Dedifferentiated amniotic fluid mesenchymal stem cell (primary cell): ENCODE results near the gene CASP10.

Experiments
- DNase-seq: peaks from one replicate; pipeline ENCODE4 v3.0.0-alpha.2; 2016; ENCODE audit errors: extremely low spot score

Gene CASP10

DNA sequence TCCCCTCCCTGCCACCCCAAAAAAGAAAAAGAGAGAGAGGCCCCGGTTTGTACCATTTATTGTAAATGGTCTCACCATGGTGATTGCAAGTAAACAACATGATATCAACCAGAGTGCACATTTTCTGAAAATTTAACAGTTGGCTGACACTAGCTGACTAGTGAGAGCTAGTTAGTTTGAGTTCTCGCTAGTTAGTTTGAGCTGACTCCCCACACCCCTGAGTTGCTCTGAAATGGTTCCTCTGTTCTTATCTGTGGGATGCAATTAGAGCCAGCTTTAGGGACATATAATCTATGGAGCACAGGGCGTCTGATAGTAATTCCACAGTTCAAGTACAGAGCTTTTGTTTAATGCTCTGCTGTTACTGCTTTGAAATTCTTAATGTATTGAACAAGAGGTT lies 13.1 kb downstream of the CASP10 start:
- DNase-seq: no peak

DNA sequence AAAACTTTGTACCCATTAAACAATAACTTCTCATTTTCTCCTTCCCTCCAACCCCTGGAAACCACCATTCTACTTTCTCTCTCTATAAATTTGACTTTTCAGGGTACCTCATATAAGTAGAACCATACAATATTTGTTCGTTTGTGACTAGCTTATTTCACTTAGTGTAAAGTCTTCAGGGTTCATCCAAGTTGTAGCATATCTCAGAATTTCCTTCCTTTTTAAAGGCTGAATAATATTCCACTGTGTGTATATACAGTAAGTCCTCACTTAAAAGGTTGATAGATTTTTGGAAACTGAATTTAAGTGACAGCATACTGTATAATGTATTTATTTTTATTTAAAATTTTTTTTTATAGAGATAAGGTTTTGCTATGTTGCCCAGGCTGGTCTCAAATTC lies 13.9 kb downstream of the CASP10 start:
- DNase-seq: no peak

DNA sequence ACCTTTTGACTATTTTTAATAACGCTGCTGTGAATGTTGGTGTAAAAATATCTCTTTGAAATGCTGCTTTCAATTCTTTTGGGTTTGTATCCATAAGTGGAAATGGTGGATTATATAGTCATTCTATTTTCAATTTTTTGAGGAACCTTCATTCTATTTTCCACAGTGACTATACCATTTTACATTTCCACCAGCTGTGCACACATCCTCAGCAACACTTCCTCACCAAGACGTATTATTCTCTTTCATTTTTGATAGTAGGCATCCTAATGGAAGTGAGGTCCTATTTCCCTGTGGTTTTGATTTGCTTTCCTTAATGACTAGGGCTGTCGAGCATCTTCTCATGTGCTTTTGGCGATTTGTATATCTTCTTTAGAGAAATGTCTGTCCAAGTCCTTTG lies 14.8 kb downstream of the CASP10 start:
- no peak for DNase-seq

GRCh38 chr2:201199847-201200246 lies 16.9 kb downstream of the CASP10 start:
- DNase-seq: no peak

GRCh38 chr2:201200345-201200744 lies 17.4 kb downstream of the CASP10 start:
- DNase-seq: no peak

- no peak for DNase-seq
These were observed 18.4 kb downstream of the CASP10 start for GRCh38 chr2:201201371-201201770.

DNA sequence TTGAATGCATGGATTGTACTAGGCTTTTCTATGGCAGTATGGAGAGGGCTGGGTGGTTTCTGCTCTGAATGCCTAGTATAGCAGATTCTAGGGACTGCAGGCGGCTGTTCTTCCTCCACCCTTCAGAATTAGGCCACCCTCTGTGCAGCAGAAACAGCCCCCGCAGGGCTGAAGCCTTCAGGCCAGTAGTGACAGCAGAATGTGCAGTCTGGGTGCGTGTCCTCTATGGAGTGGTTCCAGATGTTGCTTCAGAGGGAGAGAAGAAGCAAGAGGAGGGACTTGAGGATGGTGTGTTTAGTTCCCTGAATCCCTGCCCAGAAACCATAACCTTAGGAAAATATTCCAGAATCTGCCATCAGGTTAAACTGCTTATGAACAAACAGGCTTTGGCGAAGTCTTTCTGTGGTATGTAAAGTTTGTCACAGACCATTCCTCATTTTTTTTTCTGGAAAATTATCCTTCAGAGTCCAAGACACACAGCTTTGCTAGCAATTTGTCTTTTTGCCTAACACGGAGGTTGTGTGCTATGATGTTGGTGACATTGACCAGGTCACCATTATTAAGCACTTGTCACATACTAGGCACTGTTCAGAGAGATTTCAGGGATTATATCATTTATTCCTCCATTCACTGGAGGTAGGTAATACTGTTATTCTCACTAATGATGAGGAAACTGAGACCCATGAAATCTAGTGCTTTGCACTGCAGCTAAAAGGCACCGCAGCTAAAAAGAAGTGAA lies 21.1 kb downstream of the CASP10 start:
- peak; percentile 64 for DNase-seq

GRCh38 chr2:201204655-201205514 lies 21.9 kb downstream of the CASP10 start:
- DNase-seq: no peak

- no peak for DNase-seq
These were observed 22.5 kb downstream of the CASP10 start for GRCh38 chr2:201205515-201205849.

DNA sequence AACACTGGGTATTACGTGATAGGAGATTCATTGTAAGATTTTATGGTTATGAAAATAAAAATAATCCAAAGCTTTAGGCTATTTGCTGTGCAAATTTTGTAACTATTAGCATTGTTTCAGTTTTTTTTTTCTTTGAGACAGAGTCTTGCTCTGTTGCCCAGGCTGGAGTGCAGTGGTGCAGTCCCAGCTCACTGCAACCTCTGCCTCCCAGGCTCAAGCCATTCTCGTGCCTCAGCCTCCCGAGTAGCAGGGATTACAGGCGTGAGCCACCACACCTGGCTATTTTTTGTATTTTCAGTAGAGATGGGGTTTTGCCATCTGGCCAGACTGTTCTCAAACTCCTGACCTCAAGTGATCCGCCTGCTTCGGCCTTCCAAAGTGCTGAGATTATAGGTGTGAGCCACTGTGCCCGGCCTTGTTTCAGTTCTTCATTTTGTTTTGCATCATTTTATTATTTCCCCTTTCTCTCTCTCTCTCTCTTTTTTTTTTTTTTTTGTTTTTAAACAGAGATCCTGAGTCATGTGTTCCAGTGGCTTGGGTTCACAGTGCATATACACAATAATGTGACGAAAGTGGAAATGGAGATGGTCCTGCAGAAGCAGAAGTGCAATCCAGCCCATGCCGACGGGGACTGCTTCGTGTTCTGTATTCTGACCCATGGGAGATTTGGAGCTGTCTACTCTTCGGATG lies 25.8 kb downstream of the CASP10 start:
- DNase-seq: no peak

DNA sequence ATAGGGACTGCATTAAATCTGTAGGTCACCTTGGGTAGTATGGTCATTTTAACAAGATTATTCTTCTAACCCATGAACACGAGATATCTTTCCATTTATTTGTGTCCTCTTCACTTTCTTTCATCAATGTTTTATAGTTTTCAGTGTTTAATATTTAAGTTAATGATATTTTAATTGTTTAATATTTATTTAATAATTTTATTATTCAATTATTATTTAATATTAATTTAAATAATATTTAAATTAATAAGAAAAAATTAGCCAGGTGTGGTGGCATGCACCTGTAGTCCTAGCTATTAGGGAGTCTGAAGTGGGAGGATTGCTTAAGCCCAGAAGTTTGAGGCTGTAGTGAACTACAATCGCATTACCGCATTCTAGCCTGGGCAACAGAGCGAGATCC lies 33.0 kb downstream of the CASP10 start:
- no peak for DNase-seq

- no peak for DNase-seq
These were observed 34.0 kb downstream of the CASP10 start for GRCh38 chr2:201216918-201217317.

DNA sequence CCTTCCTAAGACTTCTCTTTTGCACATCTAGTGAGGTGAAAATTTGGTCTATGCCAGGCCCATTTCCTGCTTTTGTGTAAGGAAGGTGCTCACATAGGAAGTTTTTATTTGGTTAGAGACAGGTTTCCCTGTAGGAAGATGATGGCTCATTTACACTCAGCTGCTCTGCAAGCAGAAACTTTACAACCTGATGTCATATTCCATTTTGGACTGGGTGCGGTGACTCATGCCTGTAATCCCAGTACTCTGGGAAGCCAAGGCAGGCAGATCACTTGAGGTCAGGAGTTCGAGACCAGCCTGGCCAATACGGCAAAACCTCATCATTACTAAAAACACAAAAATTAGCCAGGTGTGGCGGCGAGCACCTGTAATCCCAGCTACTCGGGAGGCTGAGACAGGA lies 35.8 kb downstream of the CASP10 start:
- DNase-seq: no peak

DNA sequence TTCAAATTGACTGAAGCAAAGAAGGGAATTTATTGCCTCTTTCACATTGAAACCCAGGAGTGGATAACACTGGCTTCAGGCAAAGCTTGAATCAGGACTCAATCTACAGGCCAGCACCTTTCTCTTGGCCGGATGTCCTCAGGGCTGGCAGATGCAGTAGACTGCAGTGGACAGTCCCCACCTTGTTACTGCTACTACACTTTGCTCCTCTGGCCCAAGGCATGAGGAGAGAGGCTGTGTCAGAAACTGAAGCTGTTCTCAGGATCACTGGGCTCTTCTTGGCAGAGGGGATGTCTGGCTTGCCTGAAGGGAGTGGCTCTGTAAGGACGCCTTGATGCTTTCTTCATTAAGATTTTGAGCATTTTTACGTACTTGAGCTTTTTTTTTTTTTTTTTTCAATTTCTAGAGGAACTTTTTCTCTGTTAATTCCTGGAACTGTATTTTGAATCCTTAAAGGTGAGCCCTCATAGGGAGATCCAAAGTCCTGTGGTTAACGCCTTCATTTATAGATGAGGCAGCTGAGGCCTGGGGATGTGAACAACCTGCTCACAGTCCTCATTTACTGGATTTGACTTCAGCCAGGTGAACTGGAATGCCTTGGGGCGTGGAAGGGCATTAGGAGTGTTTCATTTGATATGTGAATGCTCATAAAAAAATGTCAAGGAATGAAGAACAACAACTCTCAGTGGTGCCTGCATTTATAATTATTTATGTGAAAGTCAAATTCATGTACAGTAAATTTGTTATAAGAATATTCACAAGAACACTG lies 36.6 kb downstream of the CASP10 start:
- DNase-seq: no peak

DNA sequence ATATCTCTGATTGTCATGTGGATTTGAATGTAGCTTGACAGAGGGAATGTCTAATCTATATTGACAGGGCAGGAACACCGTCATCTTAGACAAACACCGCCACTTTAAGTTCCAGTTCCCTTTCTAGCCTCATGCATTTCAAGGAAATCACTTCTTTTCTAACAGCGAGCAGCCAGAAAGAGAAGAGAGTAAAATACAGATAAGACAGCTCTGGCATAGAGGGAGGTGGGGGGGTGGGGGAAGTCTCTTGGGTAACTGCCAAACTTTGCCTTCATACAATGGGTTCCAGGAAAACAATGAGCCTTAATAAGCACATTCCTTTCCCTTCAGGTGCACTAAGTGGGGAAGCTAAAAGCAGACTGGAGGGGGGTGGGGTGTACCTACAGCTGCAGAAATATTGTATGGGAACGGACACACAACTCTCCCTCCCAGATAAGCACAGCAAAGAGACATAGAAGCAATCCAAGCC lies 37.2 kb downstream of the CASP10 start:
- no peak for DNase-seq

DNA sequence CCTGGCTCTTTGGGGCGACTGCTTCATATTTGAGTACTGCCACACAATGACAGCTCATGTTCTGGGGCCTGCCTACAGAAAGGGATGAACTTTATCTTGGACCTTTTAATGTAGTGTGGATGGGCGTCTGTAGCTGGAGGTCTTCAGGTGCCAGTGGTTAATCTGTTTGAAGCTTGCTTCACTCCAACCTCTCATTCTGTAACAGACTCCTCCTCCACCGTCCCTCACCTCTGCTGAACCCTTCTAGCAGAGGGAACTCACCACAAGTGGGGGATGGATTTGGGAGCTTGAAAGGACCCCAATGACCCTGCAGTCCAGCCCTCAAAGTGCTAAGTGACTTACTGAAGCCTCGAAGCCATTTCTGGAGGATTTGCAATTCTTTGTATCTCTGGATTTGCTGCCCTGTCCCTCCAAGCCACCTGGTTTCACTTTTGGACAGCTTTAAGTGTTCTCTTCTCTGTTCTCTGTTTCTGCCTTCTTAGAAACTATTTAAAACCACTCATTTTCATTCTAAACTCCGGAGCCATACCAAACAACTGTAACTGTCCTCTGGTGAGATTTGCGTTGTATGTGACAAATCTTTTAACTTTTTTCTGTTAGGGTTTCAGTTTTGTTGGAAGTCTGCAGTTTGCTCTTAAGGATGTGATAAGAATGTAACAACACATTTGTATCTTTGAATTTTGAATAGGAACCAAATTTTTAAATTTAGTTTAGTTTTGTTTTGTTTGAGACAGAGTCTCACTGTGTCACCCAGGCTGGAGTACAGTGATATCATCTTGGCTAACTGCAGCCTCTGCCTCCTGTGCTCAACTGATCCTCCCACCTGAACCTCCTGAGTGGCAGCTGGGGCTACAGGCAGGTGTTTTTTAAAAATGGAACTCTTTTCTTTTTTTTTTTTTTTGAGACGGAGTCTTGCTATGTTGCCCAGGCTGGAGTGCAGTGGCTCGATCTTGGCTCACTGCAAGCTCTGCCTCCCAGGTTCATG lies 40.4 kb downstream of the CASP10 start:
- DNase-seq: no peak

DNA sequence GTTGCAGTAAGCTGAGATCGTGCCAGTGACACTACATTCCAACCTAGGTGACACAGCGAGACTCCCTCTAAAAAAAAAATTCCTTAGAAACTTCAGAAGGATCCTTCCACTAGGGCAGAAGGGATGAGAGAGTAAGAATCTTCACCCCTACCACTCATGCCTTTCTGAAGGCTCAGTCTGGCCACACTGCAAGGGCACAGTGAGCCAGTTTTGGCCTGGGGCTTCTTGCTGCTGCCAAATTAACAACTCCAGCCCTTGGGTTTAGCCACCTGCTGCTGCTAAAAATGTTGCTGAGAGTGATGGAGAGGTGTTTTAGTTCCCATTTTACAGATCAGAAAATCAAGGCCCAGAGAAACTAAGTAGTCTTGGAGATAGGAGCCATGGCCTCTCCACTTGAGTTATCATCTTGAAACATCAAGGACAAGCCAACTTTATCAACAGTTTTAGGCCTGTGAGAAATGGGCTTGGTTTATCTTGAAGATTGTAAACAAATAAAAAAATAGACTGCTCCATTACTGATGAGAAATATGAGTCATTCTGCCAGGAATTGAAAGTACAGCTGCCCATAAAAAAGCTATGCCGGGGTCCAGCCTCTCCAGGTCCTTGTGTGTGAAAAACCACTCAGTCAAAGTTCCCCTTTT lies 45.5 kb downstream of the CASP10 start:
- no peak for DNase-seq

- DNase-seq: no peak
These were observed 46.0 kb downstream of the CASP10 start for GRCh38 chr2:201228912-201229290.

- peak; percentile 86 for DNase-seq
These were observed 49.0 kb downstream of the CASP10 start for GRCh38 chr2:201231781-201232466.

- no peak for DNase-seq
These were observed 49.5 kb downstream of the CASP10 start for GRCh38 chr2:201232467-201232815.
